ENCODE results near the gene TNK2.

TNK2 gene

DNA sequence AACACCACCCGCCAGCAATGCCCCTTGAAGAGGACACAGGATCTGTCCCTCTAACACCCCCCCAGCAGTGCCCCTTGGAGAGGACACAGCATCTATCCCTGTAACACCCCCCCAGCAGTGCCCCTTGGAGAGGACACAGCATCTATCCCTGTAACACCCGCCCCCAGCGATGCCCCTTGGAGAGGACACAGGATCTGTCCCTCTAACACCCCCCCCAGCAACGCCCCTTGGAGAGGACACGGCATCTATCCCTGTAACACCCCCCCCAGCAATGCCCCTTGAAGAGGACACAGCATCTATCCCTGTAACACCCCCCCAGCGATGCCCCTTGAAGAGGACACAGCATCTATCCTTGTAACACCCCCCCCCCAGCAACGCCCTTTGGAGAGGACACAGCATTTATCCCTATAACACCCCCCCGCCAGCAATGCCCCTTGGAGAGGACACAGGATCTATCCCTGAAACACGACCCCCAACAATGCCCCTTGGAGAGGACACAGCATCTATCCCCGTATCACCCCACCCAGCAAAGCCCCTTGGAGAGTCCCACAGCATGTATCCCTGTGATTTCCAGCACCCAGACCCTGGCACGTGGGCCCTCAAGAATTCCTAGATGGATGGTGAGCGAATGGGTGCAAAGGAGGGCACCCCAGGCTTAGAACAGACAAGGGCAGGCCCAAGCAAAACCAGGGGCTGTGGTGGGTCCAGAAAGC, 26.9 kb downstream of the TNK2 start:
- ATAC-seq (ENCODE audit: insufficient read depth, low read depth) (no peak), DNase-seq (no peak)
- no peaks in the 10 kb centered on the region for H3K27me3 ChIP-seq (ENCODE audit: insufficient read depth, low read length, poor library complexity)
- H3K27ac ChIP-seq (ENCODE audit: low read length) = no peak overlapping the region
- H2AFZ ChIP-seq (ENCODE audit: low read depth, low read length) = no peak overlapping the region
- H3K4me1 ChIP-seq (ENCODE audit: insufficient read depth, low read length) = no peaks in the 10 kb centered on the region
- H3K36me3 ChIP-seq (ENCODE audit: insufficient read depth, low read length) = peaks cover 36% of the 10 kb centered on the region
- no peak overlapping the region for H3K9ac ChIP-seq (ENCODE audit: low read depth, low read length)
- no peak for TF ChIP-seq EZH2 (IDR thresholded peaks at IDR 0.05; ENCODE audit: borderline replicate concordance, low read depth, low read length, severe bottlenecking)
- TF ChIP-seq, protein P1, sequence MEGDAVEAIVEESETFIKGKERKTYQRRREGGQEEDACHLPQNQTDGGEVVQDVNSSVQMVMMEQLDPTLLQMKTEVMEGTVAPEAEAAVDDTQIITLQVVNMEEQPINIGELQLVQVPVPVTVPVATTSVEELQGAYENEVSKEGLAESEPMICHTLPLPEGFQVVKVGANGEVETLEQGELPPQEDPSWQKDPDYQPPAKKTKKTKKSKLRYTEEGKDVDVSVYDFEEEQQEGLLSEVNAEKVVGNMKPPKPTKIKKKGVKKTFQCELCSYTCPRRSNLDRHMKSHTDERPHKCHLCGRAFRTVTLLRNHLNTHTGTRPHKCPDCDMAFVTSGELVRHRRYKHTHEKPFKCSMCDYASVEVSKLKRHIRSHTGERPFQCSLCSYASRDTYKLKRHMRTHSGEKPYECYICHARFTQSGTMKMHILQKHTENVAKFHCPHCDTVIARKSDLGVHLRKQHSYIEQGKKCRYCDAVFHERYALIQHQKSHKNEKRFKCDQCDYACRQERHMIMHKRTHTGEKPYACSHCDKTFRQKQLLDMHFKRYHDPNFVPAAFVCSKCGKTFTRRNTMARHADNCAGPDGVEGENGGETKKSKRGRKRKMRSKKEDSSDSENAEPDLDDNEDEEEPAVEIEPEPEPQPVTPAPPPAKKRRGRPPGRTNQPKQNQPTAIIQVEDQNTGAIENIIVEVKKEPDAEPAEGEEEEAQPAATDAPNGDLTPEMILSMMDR (IDR thresholded peaks at IDR 0.05; ENCODE audit: borderline replicate concordance, extremely low read depth, low read length, poor library complexity, severe bottlenecking) = no peak
- no peaks in the 10 kb centered on the region for H3K9me3 ChIP-seq (ENCODE audit: insufficient read depth, low read length, severe bottlenecking)
- H3K4me3 ChIP-seq (ENCODE audit: low read depth in 1 of 2, low read length in 2 of 2) = no peak overlapping the region
- no peaks in the 10 kb centered on the region for H3K79me2 ChIP-seq (ENCODE audit: insufficient read depth, low read length)
- no peak overlapping the region for H3K4me2 ChIP-seq (ENCODE audit: insufficient read depth, low read length)
- H4K20me1 ChIP-seq (ENCODE audit: insufficient read depth, low read length) = peaks cover 5% of the 10 kb centered on the region; the same call in 1 of the 2 replicates

DNA sequence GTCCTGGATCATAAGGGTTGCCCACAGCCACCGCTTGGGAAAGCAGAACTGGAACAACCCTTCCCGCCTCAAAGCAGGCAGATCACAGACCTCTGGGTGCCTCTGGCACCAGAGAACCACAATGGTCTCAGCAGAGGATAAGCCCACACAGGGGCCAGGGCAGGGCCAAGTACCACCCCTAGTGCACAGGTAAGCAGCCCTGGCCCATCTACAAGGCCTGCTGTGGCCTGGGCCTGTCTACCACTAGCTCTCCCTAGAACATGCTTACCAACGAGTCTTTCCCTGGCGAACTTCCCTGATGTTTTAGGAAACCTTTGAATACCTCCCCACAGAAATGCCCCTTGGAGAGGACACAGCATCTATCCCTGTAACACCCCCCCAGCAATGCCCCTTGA, 28.3 kb downstream of the TNK2 start:
- no peak for TF ChIP-seq EZH2 (IDR thresholded peaks at IDR 0.05; ENCODE audit: borderline replicate concordance, low read depth, low read length, severe bottlenecking)
- TF ChIP-seq, protein P1 (IDR thresholded peaks at IDR 0.05; ENCODE audit: borderline replicate concordance, extremely low read depth, low read length, poor library complexity, severe bottlenecking) = no peak
- no peaks in the 10 kb centered on the region for H3K9me3 ChIP-seq (ENCODE audit: insufficient read depth, low read length, severe bottlenecking)
- peaks cover 36% of the 10 kb centered on the region for H3K36me3 ChIP-seq (ENCODE audit: insufficient read depth, low read length)
- no peak overlapping the region for H2AFZ ChIP-seq (ENCODE audit: low read depth, low read length)
- H4K20me1 ChIP-seq (ENCODE audit: insufficient read depth, low read length) = peaks cover 8% of the 10 kb centered on the region; the same call in 1 of the 2 replicates
- H3K4me1 ChIP-seq (ENCODE audit: insufficient read depth, low read length) = no peaks in the 10 kb centered on the region
- H3K9ac ChIP-seq (ENCODE audit: low read depth, low read length) = no peak overlapping the region
- no peaks in the 10 kb centered on the region for H3K79me2 ChIP-seq (ENCODE audit: insufficient read depth, low read length)
- no peak overlapping the region for H3K4me3 ChIP-seq (ENCODE audit: low read depth in 1 of 2, low read length in 2 of 2)
- H3K27ac ChIP-seq (ENCODE audit: low read length) = no peak overlapping the region
- no peak for DNase-seq
- no peaks in the 10 kb centered on the region for H3K27me3 ChIP-seq (ENCODE audit: insufficient read depth, low read length, poor library complexity)
- H3K4me2 ChIP-seq (ENCODE audit: insufficient read depth, low read length) = no peak overlapping the region
- ATAC-seq (ENCODE audit: insufficient read depth, low read depth) = no peak

DNA sequence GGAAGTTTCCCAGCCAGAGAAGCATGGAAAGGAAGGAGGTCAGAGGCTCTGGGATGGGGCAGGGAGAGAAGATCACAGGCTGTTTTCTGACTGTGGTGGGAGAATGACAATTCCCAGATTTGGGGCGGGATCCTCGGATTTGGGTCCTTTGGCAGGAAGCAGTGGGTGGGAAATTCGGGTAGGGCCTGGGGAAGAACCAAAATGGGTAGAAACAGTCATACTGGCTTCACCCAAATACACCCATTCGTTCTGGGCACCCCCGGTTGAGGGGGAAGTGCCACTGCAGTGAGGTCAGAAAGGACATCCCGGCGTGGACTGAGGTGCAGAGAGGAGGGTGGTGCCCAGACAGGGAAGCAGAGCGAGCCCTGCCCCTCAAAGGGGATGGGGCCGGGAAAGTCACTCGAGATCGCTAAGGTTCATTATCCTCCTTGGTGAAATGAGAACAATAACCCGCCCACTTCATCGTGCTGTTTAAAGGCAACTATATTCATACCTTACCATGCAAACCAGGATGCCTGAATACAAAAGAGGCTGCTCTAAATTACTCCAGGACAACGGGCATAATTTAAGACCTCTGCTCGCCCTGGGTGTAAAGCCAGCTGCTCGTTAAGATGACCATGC, 28.8 kb downstream of the TNK2 start:
- no peak for ATAC-seq (ENCODE audit: insufficient read depth, low read depth)
- no peak for TF ChIP-seq EZH2 (IDR thresholded peaks at IDR 0.05; ENCODE audit: borderline replicate concordance, low read depth, low read length, severe bottlenecking)
- TF ChIP-seq, protein P1 (IDR thresholded peaks at IDR 0.05; ENCODE audit: borderline replicate concordance, extremely low read depth, low read length, poor library complexity, severe bottlenecking) = no peak
- Histone ChIP-seq H3K9me3 (ENCODE audit: insufficient read depth, low read length, severe bottlenecking) (no peaks in the 10 kb centered on the region), H3K4me1 (ENCODE audit: insufficient read depth, low read length) (no peaks in the 10 kb centered on the region), H3K27ac (ENCODE audit: low read length) (no peak overlapping the region), H3K4me2 (ENCODE audit: insufficient read depth, low read length) (no peak overlapping the region), H3K27me3 (ENCODE audit: insufficient read depth, low read length, poor library complexity) (no peaks in the 10 kb centered on the region), H3K9ac (ENCODE audit: low read depth, low read length) (no peak overlapping the region), H4K20me1 (ENCODE audit: insufficient read depth, low read length) (peaks cover 8% of the 10 kb centered on the region; the same call in 1 of the 2 replicates), H3K36me3 (ENCODE audit: insufficient read depth, low read length) (peaks cover 36% of the 10 kb centered on the region), H2AFZ (ENCODE audit: low read depth, low read length) (no peak overlapping the region), H3K79me2 (ENCODE audit: insufficient read depth, low read length) (no peaks in the 10 kb centered on the region), H3K4me3 (ENCODE audit: low read depth in 1 of 2, low read length in 2 of 2) (no peak overlapping the region)
- DNase-seq = no peak

Measured in DND-41 (cell line).